ENCODE measurements around the gene FOXC1. TPM values are rescaled to one million over a fixed set of nuclear protein-coding genes. Genes with fewer than 3 reads are reported as not detected.

FOXC1 gene
- total and polyA plus RNA-seq, 8 donors = 0.25 to 8.3 (median 2.8) TPM

- TF ChIP-seq, protein P1, sequence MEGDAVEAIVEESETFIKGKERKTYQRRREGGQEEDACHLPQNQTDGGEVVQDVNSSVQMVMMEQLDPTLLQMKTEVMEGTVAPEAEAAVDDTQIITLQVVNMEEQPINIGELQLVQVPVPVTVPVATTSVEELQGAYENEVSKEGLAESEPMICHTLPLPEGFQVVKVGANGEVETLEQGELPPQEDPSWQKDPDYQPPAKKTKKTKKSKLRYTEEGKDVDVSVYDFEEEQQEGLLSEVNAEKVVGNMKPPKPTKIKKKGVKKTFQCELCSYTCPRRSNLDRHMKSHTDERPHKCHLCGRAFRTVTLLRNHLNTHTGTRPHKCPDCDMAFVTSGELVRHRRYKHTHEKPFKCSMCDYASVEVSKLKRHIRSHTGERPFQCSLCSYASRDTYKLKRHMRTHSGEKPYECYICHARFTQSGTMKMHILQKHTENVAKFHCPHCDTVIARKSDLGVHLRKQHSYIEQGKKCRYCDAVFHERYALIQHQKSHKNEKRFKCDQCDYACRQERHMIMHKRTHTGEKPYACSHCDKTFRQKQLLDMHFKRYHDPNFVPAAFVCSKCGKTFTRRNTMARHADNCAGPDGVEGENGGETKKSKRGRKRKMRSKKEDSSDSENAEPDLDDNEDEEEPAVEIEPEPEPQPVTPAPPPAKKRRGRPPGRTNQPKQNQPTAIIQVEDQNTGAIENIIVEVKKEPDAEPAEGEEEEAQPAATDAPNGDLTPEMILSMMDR (IDR thresholded peaks at IDR 0.05) = no peak
- no peak for DNase-seq
- WGBS, 5 donors = 29 to 33% (median 31%) methylated on average over 10 of the region's 10 CpGs
- Histone ChIP-seq H3K4me3 (peak overlapping the region; percentile 52 to 68 (median 64)), H3K36me3 (no peaks in the 10 kb centered on the region), H3K9me3 (peaks cover 0 to 4% (median 0%) of the 10 kb centered on the region in 4 donors), H3K4me1 (peaks cover 40 to 67% (median 59%) of the 10 kb centered on the region in 4 donors), H3K27ac (no peak overlapping the region), H3K27me3 (peaks cover 38 to 97% (median 80%) of the 10 kb centered on the region in 3 donors)
- intact Hi-C loops (cut with DNase I; ENCODE audit: low total_unique reads) = no loop called here
Measured at GRCh38 chr6:1612299-1612973, 2.7 kb downstream of the FOXC1 start.

DNA sequence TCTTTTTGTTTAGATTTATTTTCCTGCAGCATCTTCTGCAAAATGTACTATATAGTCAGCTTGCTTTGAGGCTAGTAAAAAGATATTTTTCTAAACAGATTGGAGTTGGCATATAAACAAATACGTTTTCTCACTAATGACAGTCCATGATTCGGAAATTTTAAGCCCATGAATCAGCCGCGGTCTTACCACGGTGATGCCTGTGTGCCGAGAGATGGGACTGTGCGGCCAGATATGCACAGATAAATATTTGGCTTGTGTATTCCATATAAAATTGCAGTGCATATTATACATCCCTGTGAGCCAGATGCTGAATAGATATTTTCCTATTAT is 3.2 kb downstream of the FOXC1 start:
- H3K4me3 ChIP-seq = peak overlapping the region in 1 of 4 donors; percentile 50
- H3K27me3 ChIP-seq = peaks cover 33 to 97% (median 79%) of the 10 kb centered on the region in 3 donors

GRCh38 chr6:1613346-1613687 is 3.6 kb downstream of the FOXC1 start:
- H3K4me3 ChIP-seq = peak overlapping the region in 2 of 4 donors; percentile 31 to 50
- WGBS, 5 donors = 26 to 38% (median 29%) methylated on average over 3 of the region's 3 CpGs
- no peaks in the 10 kb centered on the region for H3K9me3 ChIP-seq
- intact Hi-C loops (cut with DNase I; ENCODE audit: low total_unique reads) = no loop called here
- no peak for DNase-seq
- H3K27ac ChIP-seq = no peak overlapping the region
- TF ChIP-seq, protein P1 (IDR thresholded peaks at IDR 0.05) = no peak
- TF ChIP-seq EP300 (IDR thresholded peaks at IDR 0.05) = no peak
- no peak for TF ChIP-seq POLR2AphosphoS5 (IDR thresholded peaks at IDR 0.05)
- no peak for TF ChIP-seq POLR2A (IDR thresholded peaks at IDR 0.05)
- peaks cover 29 to 97% (median 77%) of the 10 kb centered on the region in 3 donors for H3K27me3 ChIP-seq
- H3K4me1 ChIP-seq = peaks cover 38 to 58% (median 51%) of the 10 kb centered on the region in 4 donors
- no peaks in the 10 kb centered on the region for H3K36me3 ChIP-seq

More for the DNA sequence above, 3.2 kb downstream of the FOXC1 start:
- Histone ChIP-seq H3K36me3 (no peaks in the 10 kb centered on the region), H3K9me3 (peaks cover 0 to 2% (median 0%) of the 10 kb centered on the region in 4 donors), H3K4me1 (peaks cover 40 to 62% (median 54%) of the 10 kb centered on the region in 4 donors), H3K27ac (no peak overlapping the region)
- intact Hi-C loops (cut with DNase I; ENCODE audit: low total_unique reads) = no loop called here
- no peak for TF ChIP-seq POLR2AphosphoS5 (IDR thresholded peaks at IDR 0.05)
- TF ChIP-seq, protein P1 (IDR thresholded peaks at IDR 0.05) = no peak
- TF ChIP-seq POLR2A (IDR thresholded peaks at IDR 0.05) = no peak
- TF ChIP-seq EP300 (IDR thresholded peaks at IDR 0.05) = no peak
- no peak for DNase-seq
- 27 to 40% (median 37%) methylated on average over 7 of the region's 7 CpGs for WGBS, 5 donors

GRCh38 chr6:1613688-1614447 is 4.2 kb downstream of the FOXC1 start:
- WGBS, 5 donors = 7 to 12% (median 8%) methylated on average over 21 to 60 of the region's 60 CpGs
- peak in 1 of 2 donors; percentile 57 for DNase-seq
- Histone ChIP-seq H3K27ac (peak overlapping the region in 1 of 5 donors; percentile 36), H3K36me3 (no peaks in the 10 kb centered on the region), H3K4me1 (peaks cover 33 to 53% (median 46%) of the 10 kb centered on the region in 4 donors), H3K9me3 (no peaks in the 10 kb centered on the region), H3K4me3 (peak overlapping the region; percentile 22 to 50 (median 32)), H3K27me3 (peaks cover 25 to 97% (median 77%) of the 10 kb centered on the region in 3 donors)
- TF ChIP-seq, protein P1 (IDR thresholded peaks at IDR 0.05) = no peak
- no peak for TF ChIP-seq POLR2AphosphoS5 (IDR thresholded peaks at IDR 0.05)
- intact Hi-C loops (cut with DNase I; ENCODE audit: low total_unique reads) = no loop called here

Data from stomach (tissue), 9 donors.